ENCODE measurements around the gene CLDND1. TPM values are rescaled to one million over a fixed set of nuclear protein-coding genes. Genes with fewer than 3 reads are reported as not detected.

Gene CLDND1
- total and polyA plus RNA-seq, 10 of the 15 experiments (the other 5 are each of a cell fraction or from before 2014, with no cell fraction given), result 97.8 to 225 (median 152) TPM

DNA sequence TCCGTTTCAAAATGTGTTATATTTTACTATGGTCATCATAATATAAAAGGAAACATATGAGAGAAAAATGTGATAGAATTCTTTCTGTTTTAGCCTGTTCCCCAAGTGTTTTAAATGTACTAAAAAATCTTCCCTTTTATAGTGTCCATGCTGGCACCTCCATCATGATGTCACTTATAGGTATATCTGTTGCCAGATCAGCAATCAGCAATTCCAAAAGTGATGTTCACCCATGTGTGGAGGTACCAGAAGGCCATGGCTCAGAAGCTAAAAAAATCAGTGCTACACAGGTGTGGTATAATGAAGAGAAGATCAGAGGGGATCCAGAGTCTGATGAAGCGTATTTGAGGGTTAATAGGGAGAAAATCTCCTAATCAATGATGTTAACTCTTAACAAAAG, 8.0 kb upstream of the CLDND1 start:
- intact Hi-C loops (cut with micrococcal nuclease; ENCODE audit: unreplicated experiment), result loop anchor here (1.0 to 5.0 kb wide), 4 partner anchors 32 to 202 kb away; partner anchors contain the start of gene CPOX
- Histone ChIP-seq H3K4me1 (ENCODE audit: control insufficient read depth, insufficient read depth, low read length) (peaks cover 6% of the 10 kb centered on the region; the same call in 1 of the 2 replicates), H3K27ac (ENCODE audit: control insufficient read depth, insufficient read depth) (peak overlapping the region; percentile 97), H2AFZ (ENCODE audit: control insufficient read depth, low read depth, low read length) (no peak overlapping the region), H4K20me1 (ENCODE audit: control insufficient read depth, insufficient read depth) (no peaks in the 10 kb centered on the region), H3K36me3 (ENCODE audit: control insufficient read depth in 2 of 2, insufficient read depth in 2 of 2, low read length in 1 of 2) (peaks cover 3 to 7% of the 10 kb centered on the region in 2 experiments; a peak in 3 of 4 replicates), H3K9ac (ENCODE audit: control insufficient read depth, insufficient read depth, low read length) (peak overlapping the region; percentile 64), H3K4me3 (peak overlapping the region; percentile 81), H3K79me2 (ENCODE audit: control insufficient read depth, insufficient read depth, low read length) (peaks cover 99% of the 10 kb centered on the region), H3K4me2 (ENCODE audit: control insufficient read depth, insufficient read depth) (peak overlapping the region; percentile 92), H3K27me3 (replicated peaks in 1 of 2; ENCODE audit: control insufficient read depth in 2 of 2, insufficient read depth in 2 of 2, low read length in 1 of 2) (no peaks in the 10 kb centered on the region), H3K9me3 (replicated peaks; ENCODE audit: control insufficient read depth, insufficient read depth, low read length) (no peaks in the 10 kb centered on the region)
- RAD21 ChIA-PET (ENCODE audit: unreplicated experiment), result interaction anchor here (1.2 to 3.4 kb wide), 5 partner anchors 21 to 32 kb away, joined by 5 to 29 read pairs (median 13); no protein-coding TSS in a partner anchor
- ATAC-seq (peak; percentile 26), FAIRE-seq (no peak), DNase-seq (ENCODE audit: low read depth, low spot score) (no peak)
- in situ Hi-C loops (cut with MboI), result no loop called here
- CTCF ChIA-PET, result interaction anchor here (1.1 to 1.6 kb wide), 3 partner anchors 32 to 42 kb away, joined by 4 read pairs; no protein-coding TSS in a partner anchor
- 33% methylated on average over 2 of the region's 2 CpGs for WGBS (ENCODE audit: insufficient coverage, insufficient replicate concordance, low lambda C conversion rate, missing lambda C conversion rate)
- POLR2A ChIA-PET, result interaction anchor here (1.1 to 1.8 kb wide), 5 partner anchors 19 to 42 kb away, joined by 3 to 9 read pairs (median 5); no protein-coding TSS in a partner anchor
- SMC1A ChIA-PET (ENCODE audit: uncharacterized antibody, unreplicated experiment), result interaction anchor here (0.8 to 3.4 kb wide), 9 partner anchors 9 to 42 kb away, joined by 3 to 47 read pairs (median 3); no protein-coding TSS in a partner anchor
- no TSS peak for BruUV-seq (replicated peaks)
- TF ChIP-seq SUPT20H (IDR thresholded peaks at IDR 0.05; ENCODE audit: borderline replicate concordance, control insufficient read depth, low read depth, low read length) (no peak), SMAD5 (IDR thresholded peaks at IDR 0.05; ENCODE audit: low read depth) (no peak; the same call in 1 of the 2 replicates), SP1 (IDR thresholded peaks at IDR 0.05; ENCODE audit: low read depth, low read length) (no peak), CBFB (IDR thresholded peaks at IDR 0.05; ENCODE audit: low read depth) (0 out of 2 replicates have a peak, but pooled peaks have one; percentile 28), RUNX3 (IDR thresholded peaks at IDR 0.05; ENCODE audit: low read length) (no peak; the same call in 1 of the 2 replicates), CREM (IDR thresholded peaks at IDR 0.05; ENCODE audit: low read depth) (0 out of 2 replicates have a peak, but pooled peaks have one; percentile 12), RAD51 (IDR thresholded peaks at IDR 0.05) (no peak), NRF1 (conservative IDR thresholded peaks at IDR 0.05; ENCODE audit: low read depth, low read length) (no peak), NFXL1 (IDR thresholded peaks at IDR 0.05; ENCODE audit: borderline replicate concordance) (no peak), SIX5 (IDR thresholded peaks at IDR 0.05; ENCODE audit: low read depth, low read length, severe bottlenecking) (no peak), ATF7 (IDR thresholded peaks at IDR 0.05; ENCODE audit: low read depth) (peak; percentile 41; the same call in 1 of the 2 replicates), MYB (IDR thresholded peaks at IDR 0.05; ENCODE audit: borderline replicate concordance, low read depth, low read length) (no peak), POLR2AphosphoS2 (IDR thresholded peaks at IDR 0.05; ENCODE audit: low read depth, low read length) (no peak), SRF (IDR thresholded peaks at IDR 0.05; ENCODE audit: low read depth in 2 of 2, low read length in 2 of 2) (no peak), SMAD1 (IDR thresholded peaks at IDR 0.05; ENCODE audit: low read depth, partially characterized antibody) (no peak), RELA (IDR thresholded peaks at IDR 0.05; ENCODE audit: borderline replicate concordance, partially characterized antibody) (no peak)
- TF ChIP-seq, protein P1, sequence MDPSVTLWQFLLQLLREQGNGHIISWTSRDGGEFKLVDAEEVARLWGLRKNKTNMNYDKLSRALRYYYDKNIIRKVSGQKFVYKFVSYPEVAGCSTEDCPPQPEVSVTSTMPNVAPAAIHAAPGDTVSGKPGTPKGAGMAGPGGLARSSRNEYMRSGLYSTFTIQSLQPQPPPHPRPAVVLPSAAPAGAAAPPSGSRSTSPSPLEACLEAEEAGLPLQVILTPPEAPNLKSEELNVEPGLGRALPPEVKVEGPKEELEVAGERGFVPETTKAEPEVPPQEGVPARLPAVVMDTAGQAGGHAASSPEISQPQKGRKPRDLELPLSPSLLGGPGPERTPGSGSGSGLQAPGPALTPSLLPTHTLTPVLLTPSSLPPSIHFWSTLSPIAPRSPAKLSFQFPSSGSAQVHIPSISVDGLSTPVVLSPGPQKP (IDR thresholded peaks at IDR 0.05; ENCODE audit: low read depth, low read length), result no peak
- TF ChIP-seq, protein P2, sequence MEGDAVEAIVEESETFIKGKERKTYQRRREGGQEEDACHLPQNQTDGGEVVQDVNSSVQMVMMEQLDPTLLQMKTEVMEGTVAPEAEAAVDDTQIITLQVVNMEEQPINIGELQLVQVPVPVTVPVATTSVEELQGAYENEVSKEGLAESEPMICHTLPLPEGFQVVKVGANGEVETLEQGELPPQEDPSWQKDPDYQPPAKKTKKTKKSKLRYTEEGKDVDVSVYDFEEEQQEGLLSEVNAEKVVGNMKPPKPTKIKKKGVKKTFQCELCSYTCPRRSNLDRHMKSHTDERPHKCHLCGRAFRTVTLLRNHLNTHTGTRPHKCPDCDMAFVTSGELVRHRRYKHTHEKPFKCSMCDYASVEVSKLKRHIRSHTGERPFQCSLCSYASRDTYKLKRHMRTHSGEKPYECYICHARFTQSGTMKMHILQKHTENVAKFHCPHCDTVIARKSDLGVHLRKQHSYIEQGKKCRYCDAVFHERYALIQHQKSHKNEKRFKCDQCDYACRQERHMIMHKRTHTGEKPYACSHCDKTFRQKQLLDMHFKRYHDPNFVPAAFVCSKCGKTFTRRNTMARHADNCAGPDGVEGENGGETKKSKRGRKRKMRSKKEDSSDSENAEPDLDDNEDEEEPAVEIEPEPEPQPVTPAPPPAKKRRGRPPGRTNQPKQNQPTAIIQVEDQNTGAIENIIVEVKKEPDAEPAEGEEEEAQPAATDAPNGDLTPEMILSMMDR (IDR thresholded peaks at IDR 0.05 in 2 of 3, conservative IDR thresholded peaks at IDR 0.05 in 1 of 3; ENCODE audit: control insufficient read depth in 2 of 3, extremely low read depth in 1 of 3, insufficient read depth in 1 of 3, low read depth in 3 of 3, low read length in 3 of 3), result no peak
- TF ChIP-seq, protein P3, sequence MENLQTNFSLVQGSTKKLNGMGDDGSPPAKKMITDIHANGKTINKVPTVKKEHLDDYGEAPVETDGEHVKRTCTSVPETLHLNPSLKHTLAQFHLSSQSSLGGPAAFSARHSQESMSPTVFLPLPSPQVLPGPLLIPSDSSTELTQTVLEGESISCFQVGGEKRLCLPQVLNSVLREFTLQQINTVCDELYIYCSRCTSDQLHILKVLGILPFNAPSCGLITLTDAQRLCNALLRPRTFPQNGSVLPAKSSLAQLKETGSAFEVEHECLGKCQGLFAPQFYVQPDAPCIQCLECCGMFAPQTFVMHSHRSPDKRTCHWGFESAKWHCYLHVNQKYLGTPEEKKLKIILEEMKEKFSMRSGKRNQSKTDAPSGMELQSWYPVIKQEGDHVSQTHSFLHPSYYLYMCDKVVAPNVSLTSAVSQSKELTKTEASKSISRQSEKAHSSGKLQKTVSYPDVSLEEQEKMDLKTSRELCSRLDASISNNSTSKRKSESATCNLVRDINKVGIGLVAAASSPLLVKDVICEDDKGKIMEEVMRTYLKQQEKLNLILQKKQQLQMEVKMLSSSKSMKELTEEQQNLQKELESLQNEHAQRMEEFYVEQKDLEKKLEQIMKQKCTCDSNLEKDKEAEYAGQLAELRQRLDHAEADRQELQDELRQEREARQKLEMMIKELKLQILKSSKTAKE (IDR thresholded peaks at IDR 0.05; ENCODE audit: low read depth, poor library complexity, severe bottlenecking), result no peak
- TF ChIP-seq, protein P4, sequence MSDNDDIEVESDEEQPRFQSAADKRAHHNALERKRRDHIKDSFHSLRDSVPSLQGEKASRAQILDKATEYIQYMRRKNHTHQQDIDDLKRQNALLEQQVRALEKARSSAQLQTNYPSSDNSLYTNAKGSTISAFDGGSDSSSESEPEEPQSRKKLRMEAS (IDR thresholded peaks at IDR 0.05; ENCODE audit: low read depth, low read length), result no peak
